GM23248 (cell line): Measurements from ENCODE around the gene CSTPP1.

ENCODE experiments used
- EZH2 ChIP-seq: fragments of 200-600 bp; sonication (generic); IDR thresholded peaks from 2 replicates; pipeline ENCODE4 v1.6.1; 2018; ENCODE audit warnings: antibody characterized with exemption, mild to moderate bottlenecking; ENCODE audit not compliant: insufficient read depth, poor library complexity, severe bottlenecking
- EZH2phosphoT487 ChIP-seq: fragments of 200-600 bp; sonication (generic); IDR thresholded peaks from 2 replicates; pipeline ENCODE4 v1.6.1; 2018; ENCODE audit warnings: antibody characterized with exemption, moderate library complexity, mild to moderate bottlenecking, low read depth; ENCODE audit not compliant: insufficient read depth

DNA sequence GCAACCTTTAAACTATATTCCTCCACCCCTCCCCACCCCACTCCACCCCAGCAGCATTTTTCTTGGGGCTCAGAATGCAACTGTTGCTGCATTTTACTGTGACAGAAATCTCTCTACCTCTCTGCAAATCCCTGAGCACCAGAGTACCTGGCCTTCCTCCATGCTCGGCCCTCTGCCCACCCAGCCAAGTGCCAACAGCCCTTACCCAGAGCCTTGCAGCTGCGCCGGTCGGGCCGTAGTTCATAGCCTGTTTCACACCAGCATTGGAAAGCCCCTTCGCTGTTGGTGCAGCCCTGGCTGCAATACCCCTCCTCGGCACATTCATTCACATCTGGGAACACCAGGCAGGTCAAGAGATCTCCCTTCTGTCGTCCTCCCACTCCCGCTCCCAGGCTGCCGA lies 41.6 kb upstream of the CSTPP1 start:
- no peak for TF ChIP-seq EZH2
- TF ChIP-seq EZH2phosphoT487, result no peak
